IMR-90 (cell line): ENCODE results near the gene USP24. TPM values are rescaled to one million over a fixed set of nuclear protein-coding genes. Genes with fewer than 3 reads are reported as not detected.

Source experiments
- ATAC-seq: fragments of 200-7000 bp; cut with Tn5 transposase; 2 replicates; pipeline ENCODE4 v1.9.1; 2020; ENCODE audit warnings: low read depth, mild to moderate bottlenecking, moderate library complexity
- BruUV-seq: library from RNA; stranded (reverse); fragments of 400-500 nt; replicated peaks from 2 replicates; lab custom pipeline; 2021; lab: Mats Ljungman, UMichigan
- CTCF ChIA-PET: fragments of 300-600 bp; formaldehyde crosslinking; extraction: SDS; loops from one replicate; lab custom pipeline; 2021; ENCODE audit warnings: antibody characterized with exemption; lab: Yijun Ruan, JAX
- POLR2A ChIA-PET: fragments of 300-600 bp; sonication (Branson Sonifier 250); formaldehyde crosslinking; loops from one replicate; lab custom pipeline; 2022; ENCODE audit warnings: antibody characterized with exemption; ENCODE audit not compliant: unreplicated experiment; lab: Charles Lee
- DNase-seq: peaks from one replicate; pipeline ENCODE4 v3.0.0; 2013
- H2AFZ ChIP-seq: replicated peaks from 2 replicates; pipeline ENCODE3; 2013; ENCODE audit warnings: low read length, mild to moderate bottlenecking; ENCODE audit not compliant: poor library complexity
- H2AK5ac ChIP-seq: 2 replicates; pipeline ENCODE4 v1.6.1; 2013; ENCODE audit warnings: low read depth, low read length, inconsistent platforms
- H2AK9ac ChIP-seq: replicated peaks from 2 replicates; pipeline ENCODE3; 2013; ENCODE audit warnings: mild to moderate bottlenecking, low read depth, low read length, moderate library complexity; ENCODE audit not compliant: poor library complexity
- H2BK120ac ChIP-seq: 2 replicates; pipeline ENCODE4 v1.6.1; 2013; ENCODE audit warnings: low read depth, low read length, inconsistent platforms
- H2BK15ac ChIP-seq: 3 replicates; pipeline ENCODE4 v1.6.1; 2013; ENCODE audit warnings: low read depth, low read length, inconsistent platforms
- H2BK20ac ChIP-seq: 2 replicates; pipeline ENCODE4 v1.6.1; 2013; ENCODE audit warnings: low read depth, mild to moderate bottlenecking, inconsistent platforms, low read length, moderate library complexity
- H2BK5ac ChIP-seq: 2 replicates; pipeline ENCODE4 v1.6.1; 2013; ENCODE audit warnings: mild to moderate bottlenecking, low read depth, low read length, inconsistent platforms; ENCODE audit not compliant: poor library complexity, severe bottlenecking
- H3K14ac ChIP-seq: replicated peaks from 2 replicates; pipeline ENCODE4 v1.6.1; 2013; ENCODE audit warnings: low read depth, low read length, inconsistent platforms
- H3K18ac ChIP-seq: 2 replicates; pipeline ENCODE4 v1.6.1; 2013; ENCODE audit warnings: low read depth, low read length, control low read depth
- H3K23ac ChIP-seq: 2 replicates; pipeline ENCODE4 v1.6.1; 2013; ENCODE audit warnings: low read depth, low read length, inconsistent platforms
- H3K27ac ChIP-seq: 2 replicates; pipeline ENCODE4 v1.5.1; 2013; ENCODE audit warnings: mild to moderate bottlenecking, control low read depth, low read length; ENCODE audit not compliant: insufficient read depth
- H3K27me3 ChIP-seq: 2 replicates; pipeline ENCODE4 v1.6.1; 2013; ENCODE audit warnings: low read length; ENCODE audit not compliant: control insufficient read depth, insufficient read depth
- H3K36me3 ChIP-seq: 2 replicates; pipeline ENCODE4 v1.6.1; 2013; ENCODE audit warnings: low read length, mixed read lengths; ENCODE audit not compliant: control insufficient read depth, insufficient read depth
- H3K4ac ChIP-seq: 2 replicates; pipeline ENCODE4 v1.6.1; 2013; ENCODE audit warnings: low read depth, low read length, inconsistent platforms
- H3K4me1 ChIP-seq: 2 replicates; pipeline ENCODE4 v1.6.1; 2013; ENCODE audit warnings: low read length, mixed read lengths; ENCODE audit not compliant: control insufficient read depth, insufficient read depth
- H3K4me2 ChIP-seq: 2 replicates; pipeline ENCODE4 v1.6.1; 2013; ENCODE audit warnings: low read depth, mild to moderate bottlenecking, control low read depth, low read length, moderate library complexity
- H3K4me3 ChIP-seq: 2 replicates; pipeline ENCODE4 v1.5.1; 2013; ENCODE audit warnings: low read depth, mild to moderate bottlenecking, control low read depth, low read length, moderate library complexity; ENCODE audit not compliant: insufficient read depth
- H3K56ac ChIP-seq: 2 replicates; pipeline ENCODE4 v1.6.1; 2013; ENCODE audit warnings: low read length, inconsistent platforms; ENCODE audit not compliant: insufficient read depth; ENCODE audit errors: extremely low read depth
- H3K79me1 ChIP-seq, 2 experiments: 2 replicates each; pipeline ENCODE4 v1.6.1; 2013; ENCODE audit warnings: low read length in 2 of 2, inconsistent platforms in 1 of 2, low read depth in 1 of 2
- H3K9ac ChIP-seq: 2 replicates; pipeline ENCODE4 v1.6.1; 2013; ENCODE audit warnings: low read depth, low read length, control low read depth
- H3K9me1 ChIP-seq: 2 replicates; pipeline ENCODE4 v1.6.1; 2013; ENCODE audit warnings: low read length, inconsistent platforms; ENCODE audit not compliant: insufficient read depth
- H3K9me3 ChIP-seq: 2 replicates; pipeline ENCODE4 v1.6.1; 2013; ENCODE audit warnings: low read length; ENCODE audit not compliant: control insufficient read depth, insufficient read depth
- H4K20me1 ChIP-seq: 2 replicates; pipeline ENCODE4 v1.6.1; 2013; ENCODE audit warnings: low read length, inconsistent platforms; ENCODE audit not compliant: insufficient read depth
- H4K5ac ChIP-seq: 2 replicates; pipeline ENCODE4 v1.6.1; 2013; ENCODE audit warnings: mild to moderate bottlenecking, low read depth, low read length, control low read depth
- H4K8ac ChIP-seq, 2 experiments: 2 replicates each; pipeline ENCODE4 v1.6.1; 2013; ENCODE audit warnings: low read depth in 2 of 2, low read length in 2 of 2, control low read depth in 1 of 2, inconsistent platforms in 1 of 2
- H4K91ac ChIP-seq: 2 replicates; pipeline ENCODE4 v1.6.1; 2013; ENCODE audit warnings: low read depth, low read length, inconsistent platforms; ENCODE audit not compliant: insufficient read depth
- FOS ChIP-seq: fragments of 150-350 bp; IDR thresholded peaks from 2 replicates; pipeline ENCODE4 v1.6.1; 2016; ENCODE audit warnings: low read depth, low read length
- MAFK ChIP-seq: IDR thresholded peaks from 2 replicates; pipeline ENCODE4 v1.6.1; 2012; ENCODE audit warnings: low read depth, low read length, improper control_type of control experiment
- RAD21 ChIP-seq: IDR thresholded peaks from 2 replicates; pipeline ENCODE4 v1.6.1; 2012; ENCODE audit warnings: low read length, improper control_type of control experiment
- SMC3 ChIP-seq: fragments of 150-350 bp; IDR thresholded peaks from 2 replicates; pipeline ENCODE4 v1.6.1; 2016; ENCODE audit warnings: low read depth, mild to moderate bottlenecking, antibody characterized with exemption, low read length, moderate library complexity
- USF2 ChIP-seq: fragments of 150-350 bp; IDR thresholded peaks from 2 replicates; pipeline ENCODE4 v1.6.1; 2017; ENCODE audit warnings: mild to moderate bottlenecking, antibody characterized with exemption, low read length, low read depth
- WGBS, 2 experiments: methylation state at CpG; one replicate each; pipeline versions ENCODE4 v1.1.5 to v1.1.7; 2013; ENCODE audit warnings: missing lambda C conversion rate in 2 of 2; ENCODE audit not compliant: insufficient read length in 1 of 2; ENCODE audit errors: extremely low coverage in 2 of 2; 5-methylcytosine and 5-hydroxymethylcytosine counted together
- dilution Hi-C: fragments of 300-500 bp; cut with HindIII; formaldehyde crosslinking; loops from one replicate; pipeline ENCODE4 v1.14.3; 2018; ENCODE audit warnings: low sequenced_read_pairs; ENCODE audit not compliant: unreplicated experiment
- in situ Hi-C: fragments of 300-500 bp; cut with MboI; formaldehyde crosslinking; loops from 3 replicates; pipeline ENCODE4 v1.14.3; 2019; ENCODE audit warnings: low sequenced_read_pairs, inconsistent platforms, mixed read lengths
- intact Hi-C: fragments of 100-400 bp; cut with micrococcal nuclease; formaldehyde crosslinking; loops from 2 replicates; pipeline ENCODE4 v1.10.0; 2022
- polyA plus RNA-seq, 3 experiments: library from polyadenylated mRNA; depleted of rRNA; stranded (reverse); fragments of >200 nt; gene quantifications; 2 replicates each; pipeline ENCODE4 v1.2.3, GENCODE V29; 2012; ENCODE audit warnings: low replicate concordance in 1 of 3
- total RNA-seq: library from RNA; depleted of rRNA; stranded (reverse); fragments of >200 nt; gene quantifications from 2 replicates; pipeline ENCODE4 v1.2.3, GENCODE V29; 2012
- TF ChIP-seq, protein P1 (sequence below): fragments of 150-350 bp; IDR thresholded peaks from 2 replicates; pipeline ENCODE4 v1.6.1; 2016; ENCODE audit warnings: low read depth, mild to moderate bottlenecking, low read length, moderate library complexity, borderline replicate concordance

The USP24 gene
- total and polyA plus RNA-seq, 2 of the 4 experiments (the other 2 are of a cell fraction): 8.4 to 36.7 TPM

GRCh38 chr1:55172687-55173086 lies 42.5 kb downstream of the USP24 start:
- Histone ChIP-seq H4K20me1 (peaks cover 3% of the 10 kb centered on the region; the same call in 1 of the 2 replicates), H2BK5ac (no peak overlapping the region), H4K8ac (no peak overlapping the region), H2AFZ (no peak overlapping the region), H3K14ac (no peak overlapping the region), H3K4me2 (no peak overlapping the region), H3K23ac (no peak overlapping the region), H4K91ac (no peak overlapping the region), H3K9ac (no peak overlapping the region), H2BK120ac (no peak overlapping the region), H3K4ac (no peak overlapping the region), H3K27ac (no peak overlapping the region), H3K9me3 (no peaks in the 10 kb centered on the region), H3K27me3 (no peaks in the 10 kb centered on the region), H3K56ac (no peak overlapping the region), H3K79me1 (peaks cover 7 to 27% of the 10 kb centered on the region in 2 experiments), H2BK20ac (no peak overlapping the region), H2AK9ac (no peak overlapping the region), H3K36me3 (peaks cover 9% of the 10 kb centered on the region), H4K5ac (no peak overlapping the region), H3K4me3 (no peak overlapping the region), H3K9me1 (peaks cover 5% of the 10 kb centered on the region), H2BK15ac (no peak overlapping the region), H3K18ac (no peak overlapping the region), H3K4me1 (no peaks in the 10 kb centered on the region), H2AK5ac (no peak overlapping the region)
- CTCF ChIA-PET: no interaction called here
- in situ Hi-C loops (no loop called here), intact Hi-C loops (no loop called here), dilution Hi-C loops (no loop called here)
- no TSS peak for BruUV-seq
- POLR2A ChIA-PET: no interaction called here
- WGBS, 2 experiments: no CpG with 5 or more reads among the region's 3 CpGs
- no peak for DNase-seq
- TF ChIP-seq RAD21 (no peak), MAFK (no peak), FOS (no peak), SMC3 (no peak), USF2 (no peak)
- TF ChIP-seq, protein P1, sequence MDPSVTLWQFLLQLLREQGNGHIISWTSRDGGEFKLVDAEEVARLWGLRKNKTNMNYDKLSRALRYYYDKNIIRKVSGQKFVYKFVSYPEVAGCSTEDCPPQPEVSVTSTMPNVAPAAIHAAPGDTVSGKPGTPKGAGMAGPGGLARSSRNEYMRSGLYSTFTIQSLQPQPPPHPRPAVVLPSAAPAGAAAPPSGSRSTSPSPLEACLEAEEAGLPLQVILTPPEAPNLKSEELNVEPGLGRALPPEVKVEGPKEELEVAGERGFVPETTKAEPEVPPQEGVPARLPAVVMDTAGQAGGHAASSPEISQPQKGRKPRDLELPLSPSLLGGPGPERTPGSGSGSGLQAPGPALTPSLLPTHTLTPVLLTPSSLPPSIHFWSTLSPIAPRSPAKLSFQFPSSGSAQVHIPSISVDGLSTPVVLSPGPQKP: no peak
- no peak for ATAC-seq
